Measurements from ENCODE around the gene SLC6A2.

Gene SLC6A2

DNA sequence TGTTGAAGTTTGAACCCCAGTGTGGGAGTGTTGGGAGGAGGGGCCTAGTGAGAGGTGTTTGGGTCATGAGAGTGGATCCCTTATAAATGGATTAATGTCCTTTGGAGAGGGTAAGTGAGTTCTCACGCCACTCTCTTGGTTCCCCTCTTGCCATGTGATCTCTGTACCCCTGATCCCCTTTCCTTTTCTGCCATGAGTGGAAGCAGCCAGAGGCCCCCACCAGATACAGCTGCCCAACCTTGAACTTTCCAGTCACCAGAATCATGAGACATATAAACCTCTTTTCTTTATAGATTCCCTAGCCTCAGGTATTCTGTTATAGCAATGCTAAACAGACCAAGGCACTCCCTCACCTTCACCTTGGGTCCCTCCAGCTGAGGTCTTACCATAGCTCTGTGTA, 7.4 kb downstream of the SLC6A2 start:
- H3K36me3 ChIP-seq (ENCODE audit: insufficient read depth, low read length), result no peaks in the 10 kb centered on the region
- no peak overlapping the region for H3K4me3 ChIP-seq (ENCODE audit: low read depth in 1 of 2, low read length in 2 of 2)
- H3K79me2 ChIP-seq (ENCODE audit: insufficient read depth, low read length), result no peaks in the 10 kb centered on the region
- H3K9me3 ChIP-seq (ENCODE audit: insufficient read depth, low read length, severe bottlenecking), result no peaks in the 10 kb centered on the region
- no peak overlapping the region for H2AFZ ChIP-seq (ENCODE audit: low read depth, low read length)
- H3K9ac ChIP-seq (ENCODE audit: low read depth, low read length), result no peak overlapping the region
- H3K27me3 ChIP-seq (ENCODE audit: insufficient read depth, low read length, poor library complexity), result peaks cover 2% of the 10 kb centered on the region
- H3K4me1 ChIP-seq (ENCODE audit: insufficient read depth, low read length), result no peaks in the 10 kb centered on the region
- TF ChIP-seq CTCF (IDR thresholded peaks at IDR 0.05; ENCODE audit: borderline replicate concordance, extremely low read depth, low read length, poor library complexity, severe bottlenecking) (no peak), EZH2 (IDR thresholded peaks at IDR 0.05; ENCODE audit: borderline replicate concordance, low read depth, low read length, severe bottlenecking) (no peak)
- DNase-seq (no peak), ATAC-seq (ENCODE audit: insufficient read depth, low read depth) (no peak)
- no peaks in the 10 kb centered on the region for H4K20me1 ChIP-seq (ENCODE audit: insufficient read depth, low read length)
- H3K4me2 ChIP-seq (ENCODE audit: insufficient read depth, low read length), result no peak overlapping the region
- H3K27ac ChIP-seq (ENCODE audit: low read length), result no peak overlapping the region

DNA sequence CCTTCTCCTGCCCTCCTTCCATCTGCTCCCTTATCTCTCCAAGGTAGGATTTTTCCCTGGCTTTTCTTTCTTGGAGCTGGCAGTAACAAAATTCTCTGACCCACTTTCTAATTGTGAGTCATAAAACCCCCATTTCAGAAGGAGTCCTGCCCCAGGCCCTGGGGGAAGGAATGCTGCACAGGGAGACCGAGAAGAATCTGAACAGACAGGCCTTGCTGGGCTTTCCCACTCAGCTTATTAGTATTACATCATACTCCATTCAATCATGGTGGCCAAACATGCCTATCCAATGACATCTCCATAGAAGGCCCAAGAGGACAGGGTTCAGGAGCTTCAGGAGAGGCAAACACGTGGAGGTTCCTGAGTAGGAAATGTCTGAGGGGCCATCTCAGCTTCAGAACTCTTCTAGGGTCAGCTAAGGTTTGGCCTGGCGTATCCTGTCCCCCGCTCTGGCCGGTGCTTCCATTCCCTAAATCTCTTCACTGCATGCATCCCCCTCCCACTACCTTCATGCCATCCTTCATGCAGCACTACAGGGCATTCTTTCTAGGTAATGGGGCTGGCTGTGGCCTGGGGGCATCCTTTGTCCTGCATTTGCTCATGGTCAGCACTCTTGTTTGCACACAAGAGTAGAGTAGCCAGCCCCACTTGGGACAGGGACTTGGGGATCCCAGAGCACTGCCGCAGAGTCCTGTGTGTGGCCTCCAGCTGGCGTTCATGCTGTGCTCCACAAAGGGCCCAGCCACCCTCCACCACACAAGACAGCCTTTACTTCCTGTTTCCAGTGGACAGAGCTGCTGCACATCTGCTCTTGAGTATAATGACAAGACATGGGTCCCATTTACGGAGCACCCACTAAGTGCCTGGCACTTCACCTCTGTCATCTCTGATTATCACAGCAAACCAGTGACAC, 8.2 kb downstream of the SLC6A2 start:
- H3K27ac ChIP-seq (ENCODE audit: low read length), result no peak overlapping the region
- H3K79me2 ChIP-seq (ENCODE audit: insufficient read depth, low read length), result no peaks in the 10 kb centered on the region
- DNase-seq (no peak), ATAC-seq (ENCODE audit: insufficient read depth, low read depth) (no peak)
- peaks cover 2% of the 10 kb centered on the region for H3K27me3 ChIP-seq (ENCODE audit: insufficient read depth, low read length, poor library complexity)
- no peaks in the 10 kb centered on the region for H3K36me3 ChIP-seq (ENCODE audit: insufficient read depth, low read length)
- TF ChIP-seq CTCF (IDR thresholded peaks at IDR 0.05; ENCODE audit: borderline replicate concordance, extremely low read depth, low read length, poor library complexity, severe bottlenecking) (no peak), EZH2 (IDR thresholded peaks at IDR 0.05; ENCODE audit: borderline replicate concordance, low read depth, low read length, severe bottlenecking) (no peak)
- H3K9me3 ChIP-seq (ENCODE audit: insufficient read depth, low read length, severe bottlenecking), result no peaks in the 10 kb centered on the region
- H4K20me1 ChIP-seq (ENCODE audit: insufficient read depth, low read length), result no peaks in the 10 kb centered on the region
- no peak overlapping the region for H3K4me3 ChIP-seq (ENCODE audit: low read depth in 1 of 2, low read length in 2 of 2)
- no peaks in the 10 kb centered on the region for H3K4me1 ChIP-seq (ENCODE audit: insufficient read depth, low read length)
- H3K9ac ChIP-seq (ENCODE audit: low read depth, low read length), result no peak overlapping the region
- H2AFZ ChIP-seq (ENCODE audit: low read depth, low read length), result no peak overlapping the region
- H3K4me2 ChIP-seq (ENCODE audit: insufficient read depth, low read length), result no peak overlapping the region

- ATAC-seq (ENCODE audit: insufficient read depth, low read depth) (no peak), DNase-seq (no peak)
- no peaks in the 10 kb centered on the region for H3K79me2 ChIP-seq (ENCODE audit: insufficient read depth, low read length)
- H3K27me3 ChIP-seq (ENCODE audit: insufficient read depth, low read length, poor library complexity), result no peaks in the 10 kb centered on the region
- H4K20me1 ChIP-seq (ENCODE audit: insufficient read depth, low read length), result no peaks in the 10 kb centered on the region
- H3K4me3 ChIP-seq (ENCODE audit: low read depth in 1 of 2, low read length in 2 of 2), result no peak overlapping the region
- H2AFZ ChIP-seq (ENCODE audit: low read depth, low read length), result no peak overlapping the region
- no peaks in the 10 kb centered on the region for H3K9me3 ChIP-seq (ENCODE audit: insufficient read depth, low read length, severe bottlenecking)
- H3K9ac ChIP-seq (ENCODE audit: low read depth, low read length), result no peak overlapping the region
- H3K27ac ChIP-seq (ENCODE audit: low read length), result no peak overlapping the region
- no peaks in the 10 kb centered on the region for H3K4me1 ChIP-seq (ENCODE audit: insufficient read depth, low read length)
- H3K36me3 ChIP-seq (ENCODE audit: insufficient read depth, low read length), result no peaks in the 10 kb centered on the region
- H3K4me2 ChIP-seq (ENCODE audit: insufficient read depth, low read length), result no peak overlapping the region
- TF ChIP-seq CTCF (IDR thresholded peaks at IDR 0.05; ENCODE audit: borderline replicate concordance, extremely low read depth, low read length, poor library complexity, severe bottlenecking), result no peak
- no peak for TF ChIP-seq EZH2 (IDR thresholded peaks at IDR 0.05; ENCODE audit: borderline replicate concordance, low read depth, low read length, severe bottlenecking)
These were observed 9.1 kb downstream of the SLC6A2 start for GRCh38 chr16:55664786-55665407.

Measured in DND-41 (cell line).